ENCODE data around the gene CFAP54. TPM values are rescaled to one million over a fixed set of nuclear protein-coding genes. Genes with fewer than 3 reads are reported as not detected.

The CFAP54 gene
- total RNA-seq, 1 experiment from 2014 or later, result 0.71 TPM

DNA sequence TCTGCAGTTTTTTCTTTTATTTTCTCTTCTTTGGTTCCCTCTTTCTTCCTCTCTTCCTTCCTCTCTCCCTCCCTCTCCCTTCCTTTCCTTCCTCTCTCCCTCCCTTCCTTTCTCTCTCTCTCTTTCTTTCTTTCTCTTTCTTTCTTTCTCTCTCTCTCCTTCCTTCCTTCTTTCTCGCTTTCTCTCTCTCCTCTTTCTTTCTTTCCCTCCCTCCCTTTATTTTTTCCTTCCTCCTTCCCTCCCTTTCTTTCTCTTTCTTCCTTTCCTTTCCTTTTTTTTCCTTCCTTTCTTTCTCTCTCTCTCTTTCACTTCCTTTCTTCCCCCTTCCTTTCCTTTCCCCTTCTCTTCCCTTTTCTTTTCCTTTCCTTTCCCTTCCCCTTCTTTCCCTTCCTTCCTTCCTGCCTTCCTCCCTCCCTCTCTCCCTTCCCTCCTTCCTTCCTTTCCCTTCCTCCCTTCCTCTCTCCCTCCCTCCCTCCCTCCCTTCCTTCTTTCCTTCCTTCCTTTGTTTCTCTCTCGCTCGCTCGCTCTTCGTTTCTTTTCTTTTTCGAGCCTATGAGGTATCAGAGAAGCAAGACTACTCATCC lies 13.7 kb downstream of the CFAP54 start:
- no peak overlapping the region for H3K4me3 ChIP-seq (ENCODE audit: low read depth, low read length, poor library complexity, severe bottlenecking)
- ChIA-PET POLR2A (ENCODE audit: low non-redundant PET) (no interaction called here), CTCF (no interaction called here)
- TF ChIP-seq EZH2 (IDR thresholded peaks at IDR 0.05; ENCODE audit: borderline replicate concordance, low read depth, low read length, poor library complexity, severe bottlenecking), result no peak
- TF ChIP-seq, protein P1, sequence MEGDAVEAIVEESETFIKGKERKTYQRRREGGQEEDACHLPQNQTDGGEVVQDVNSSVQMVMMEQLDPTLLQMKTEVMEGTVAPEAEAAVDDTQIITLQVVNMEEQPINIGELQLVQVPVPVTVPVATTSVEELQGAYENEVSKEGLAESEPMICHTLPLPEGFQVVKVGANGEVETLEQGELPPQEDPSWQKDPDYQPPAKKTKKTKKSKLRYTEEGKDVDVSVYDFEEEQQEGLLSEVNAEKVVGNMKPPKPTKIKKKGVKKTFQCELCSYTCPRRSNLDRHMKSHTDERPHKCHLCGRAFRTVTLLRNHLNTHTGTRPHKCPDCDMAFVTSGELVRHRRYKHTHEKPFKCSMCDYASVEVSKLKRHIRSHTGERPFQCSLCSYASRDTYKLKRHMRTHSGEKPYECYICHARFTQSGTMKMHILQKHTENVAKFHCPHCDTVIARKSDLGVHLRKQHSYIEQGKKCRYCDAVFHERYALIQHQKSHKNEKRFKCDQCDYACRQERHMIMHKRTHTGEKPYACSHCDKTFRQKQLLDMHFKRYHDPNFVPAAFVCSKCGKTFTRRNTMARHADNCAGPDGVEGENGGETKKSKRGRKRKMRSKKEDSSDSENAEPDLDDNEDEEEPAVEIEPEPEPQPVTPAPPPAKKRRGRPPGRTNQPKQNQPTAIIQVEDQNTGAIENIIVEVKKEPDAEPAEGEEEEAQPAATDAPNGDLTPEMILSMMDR (conservative IDR thresholded peaks at IDR 0.05; ENCODE audit: low read depth, low read length), result no peak
- H3K27ac ChIP-seq (ENCODE audit: low read depth, low read length, poor library complexity, severe bottlenecking), result no peak overlapping the region
- intact Hi-C loops (cut with micrococcal nuclease; ENCODE audit: unreplicated experiment), result no loop called here
- H3K27me3 ChIP-seq (replicated peaks; ENCODE audit: insufficient read depth, low read depth, low read length, poor library complexity), result no peaks in the 10 kb centered on the region
- no peaks in the 10 kb centered on the region for H3K9me3 ChIP-seq (ENCODE audit: low read depth, low read length, poor library complexity, severe bottlenecking)
- H3K4me1 ChIP-seq (ENCODE audit: insufficient read depth, low read length, poor library complexity, severe bottlenecking), result peaks cover 11% of the 10 kb centered on the region
- BruUV-seq (replicated peaks), result no TSS peak
- DNase-seq (ENCODE audit: low spot score), result no peak
- no peaks in the 10 kb centered on the region for H3K36me3 ChIP-seq (ENCODE audit: insufficient read depth, low read length, poor library complexity, severe bottlenecking)

DNA sequence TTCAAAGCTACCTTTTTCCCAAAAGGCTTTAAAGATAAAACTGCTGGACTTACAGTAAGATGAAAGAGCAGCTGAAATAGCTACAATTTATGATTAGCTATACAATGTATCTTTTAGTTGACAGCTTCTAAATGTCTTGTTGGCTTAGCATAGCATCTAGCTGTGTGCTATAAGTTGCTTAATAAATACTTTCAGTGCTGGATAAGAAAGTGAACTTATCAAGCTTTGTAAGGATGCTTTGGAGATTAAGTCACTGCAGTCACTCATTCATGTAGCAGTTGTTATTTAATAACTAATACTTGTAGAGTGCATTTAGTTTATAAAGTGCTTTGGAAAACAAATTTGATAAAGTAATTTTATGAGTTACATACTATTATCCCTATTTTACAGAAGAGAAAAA lies 14.6 kb downstream of the CFAP54 start:
- intact Hi-C loops (cut with micrococcal nuclease; ENCODE audit: unreplicated experiment), result no loop called here
- no peak for DNase-seq (ENCODE audit: low spot score)
- no peak overlapping the region for H3K4me3 ChIP-seq (ENCODE audit: low read depth, low read length, poor library complexity, severe bottlenecking)
- peaks cover 11% of the 10 kb centered on the region for H3K4me1 ChIP-seq (ENCODE audit: insufficient read depth, low read length, poor library complexity, severe bottlenecking)
- no peaks in the 10 kb centered on the region for H3K9me3 ChIP-seq (ENCODE audit: low read depth, low read length, poor library complexity, severe bottlenecking)
- ChIA-PET CTCF (no interaction called here), POLR2A (ENCODE audit: low non-redundant PET) (no interaction called here)
- no peaks in the 10 kb centered on the region for H3K36me3 ChIP-seq (ENCODE audit: insufficient read depth, low read length, poor library complexity, severe bottlenecking)
- no peak for TF ChIP-seq EZH2 (IDR thresholded peaks at IDR 0.05; ENCODE audit: borderline replicate concordance, low read depth, low read length, poor library complexity, severe bottlenecking)
- TF ChIP-seq, protein P1 (conservative IDR thresholded peaks at IDR 0.05; ENCODE audit: low read depth, low read length), result no peak
- BruUV-seq (replicated peaks), result no TSS peak
- H3K27ac ChIP-seq (ENCODE audit: low read depth, low read length, poor library complexity, severe bottlenecking), result no peak overlapping the region
- H3K27me3 ChIP-seq (replicated peaks; ENCODE audit: insufficient read depth, low read depth, low read length, poor library complexity), result no peaks in the 10 kb centered on the region

DNA sequence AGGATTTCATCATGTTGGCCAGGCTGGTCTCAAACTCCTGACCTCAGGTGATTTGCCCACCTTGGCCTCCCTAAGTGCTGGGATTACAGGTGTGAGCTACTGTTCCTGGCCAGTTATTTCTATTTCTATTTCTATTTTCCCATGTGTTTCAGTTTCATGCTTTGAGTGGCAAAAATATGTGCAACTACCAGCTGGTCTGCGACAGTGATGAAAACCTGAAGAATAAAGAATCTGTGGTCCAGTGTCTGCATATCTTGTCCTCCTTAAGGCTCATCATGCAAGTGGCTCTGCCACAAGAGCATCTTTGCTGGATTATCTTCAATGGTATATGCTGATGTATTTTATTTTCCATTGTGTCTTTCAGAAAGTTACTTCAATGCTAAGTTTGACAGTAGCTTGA lies 17.4 kb downstream of the CFAP54 start:
- no peak overlapping the region for H3K4me3 ChIP-seq (ENCODE audit: low read depth, low read length, poor library complexity, severe bottlenecking)
- no peak overlapping the region for H3K27ac ChIP-seq (ENCODE audit: low read depth, low read length, poor library complexity, severe bottlenecking)
- ChIA-PET CTCF (no interaction called here), POLR2A (ENCODE audit: low non-redundant PET) (interaction anchor here (0.6 kb wide), 1 partner anchor 56 kb away, joined by 8 read pairs; no protein-coding TSS in a partner anchor)
- no peak for DNase-seq (ENCODE audit: low spot score)
- H3K36me3 ChIP-seq (ENCODE audit: insufficient read depth, low read length, poor library complexity, severe bottlenecking), result no peaks in the 10 kb centered on the region
- no TSS peak for BruUV-seq (replicated peaks)
- H3K4me1 ChIP-seq (ENCODE audit: insufficient read depth, low read length, poor library complexity, severe bottlenecking), result no peaks in the 10 kb centered on the region
- H3K9me3 ChIP-seq (ENCODE audit: low read depth, low read length, poor library complexity, severe bottlenecking), result no peaks in the 10 kb centered on the region
- TF ChIP-seq, protein P1 (conservative IDR thresholded peaks at IDR 0.05; ENCODE audit: low read depth, low read length), result no peak
- no peak for TF ChIP-seq EZH2 (IDR thresholded peaks at IDR 0.05; ENCODE audit: borderline replicate concordance, low read depth, low read length, poor library complexity, severe bottlenecking)
- H3K27me3 ChIP-seq (replicated peaks; ENCODE audit: insufficient read depth, low read depth, low read length, poor library complexity), result no peaks in the 10 kb centered on the region
- intact Hi-C loops (cut with micrococcal nuclease; ENCODE audit: unreplicated experiment), result no loop called here

All from A673 (cell line).